GM12865 (cell line): ENCODE data around the gene FAM53B.

Source experiments
- DNase-seq: peaks from one replicate; pipeline ENCODE4 v3.0.0; 2010; ENCODE audit warnings: low read depth
- H3K4me3 ChIP-seq: 2 replicates; pipeline ENCODE4 v1.5.1; 2011; ENCODE audit warnings: mild to moderate bottlenecking, low read depth, low read length, control low read depth
- TF ChIP-seq, protein P1 (sequence below): IDR thresholded peaks from 2 replicates; pipeline ENCODE4 v1.5.1; 2011; ENCODE audit warnings: low read length, control low read depth, low read depth, inconsistent platforms; ENCODE audit not compliant: insufficient read depth; ENCODE audit errors: missing control alignments

Gene FAM53B

DNA sequence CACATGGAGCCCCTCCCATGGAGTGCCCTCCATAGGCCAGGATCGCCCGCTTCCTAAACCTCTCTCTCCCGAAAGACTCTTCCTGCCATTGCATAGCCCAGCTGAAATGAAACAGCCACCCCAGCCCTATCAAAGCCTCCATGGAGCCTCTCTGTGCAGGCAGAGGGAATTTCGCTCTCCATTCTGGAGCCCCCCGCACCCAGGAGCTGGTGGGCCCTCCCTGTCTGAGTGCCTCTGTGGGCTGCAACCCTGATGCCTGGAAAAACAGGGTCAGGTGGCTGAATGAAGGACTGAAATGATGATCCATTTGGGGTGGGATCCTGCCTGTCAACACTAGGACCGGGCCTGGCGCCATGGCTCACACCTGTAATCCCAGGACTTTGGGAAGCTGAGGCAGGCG is 106.4 kb downstream of the FAM53B start:
- TF ChIP-seq, protein P1, sequence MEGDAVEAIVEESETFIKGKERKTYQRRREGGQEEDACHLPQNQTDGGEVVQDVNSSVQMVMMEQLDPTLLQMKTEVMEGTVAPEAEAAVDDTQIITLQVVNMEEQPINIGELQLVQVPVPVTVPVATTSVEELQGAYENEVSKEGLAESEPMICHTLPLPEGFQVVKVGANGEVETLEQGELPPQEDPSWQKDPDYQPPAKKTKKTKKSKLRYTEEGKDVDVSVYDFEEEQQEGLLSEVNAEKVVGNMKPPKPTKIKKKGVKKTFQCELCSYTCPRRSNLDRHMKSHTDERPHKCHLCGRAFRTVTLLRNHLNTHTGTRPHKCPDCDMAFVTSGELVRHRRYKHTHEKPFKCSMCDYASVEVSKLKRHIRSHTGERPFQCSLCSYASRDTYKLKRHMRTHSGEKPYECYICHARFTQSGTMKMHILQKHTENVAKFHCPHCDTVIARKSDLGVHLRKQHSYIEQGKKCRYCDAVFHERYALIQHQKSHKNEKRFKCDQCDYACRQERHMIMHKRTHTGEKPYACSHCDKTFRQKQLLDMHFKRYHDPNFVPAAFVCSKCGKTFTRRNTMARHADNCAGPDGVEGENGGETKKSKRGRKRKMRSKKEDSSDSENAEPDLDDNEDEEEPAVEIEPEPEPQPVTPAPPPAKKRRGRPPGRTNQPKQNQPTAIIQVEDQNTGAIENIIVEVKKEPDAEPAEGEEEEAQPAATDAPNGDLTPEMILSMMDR, result no peak
- DNase-seq, result no peak
- no peak overlapping the region for H3K4me3 ChIP-seq

DNA sequence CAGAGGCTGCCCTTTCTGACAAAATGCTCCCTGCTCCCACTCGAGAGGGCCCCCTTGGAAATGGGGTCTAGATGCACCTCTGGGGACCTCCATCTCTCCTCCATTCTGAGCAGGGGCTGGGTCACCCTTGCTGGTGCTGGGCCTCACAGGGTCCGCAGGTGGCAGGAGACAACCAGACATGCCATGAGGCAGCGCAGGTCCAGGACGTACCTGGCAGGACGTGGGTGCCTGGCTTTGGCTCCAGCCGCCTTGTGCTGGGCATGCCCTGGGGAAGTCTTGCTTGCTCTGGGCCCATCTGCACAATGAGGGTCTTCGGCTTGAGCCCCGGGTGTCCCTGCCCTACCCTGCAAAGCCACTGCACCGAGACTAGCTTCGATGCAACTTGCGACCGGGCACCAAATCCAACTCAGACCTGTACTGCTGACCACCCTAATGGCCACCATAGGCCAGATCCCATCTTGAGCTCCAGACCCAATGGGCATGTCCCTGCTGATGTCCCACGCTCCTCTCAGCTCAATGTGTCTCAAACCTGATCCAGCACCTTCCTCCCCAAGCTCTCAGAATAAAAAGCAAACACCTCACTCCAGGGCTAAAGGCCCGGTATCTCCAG is 107.0 kb downstream of the FAM53B start:
- DNase-seq, result no peak
- H3K4me3 ChIP-seq, result no peak overlapping the region
- TF ChIP-seq, protein P1, result no peak

DNA sequence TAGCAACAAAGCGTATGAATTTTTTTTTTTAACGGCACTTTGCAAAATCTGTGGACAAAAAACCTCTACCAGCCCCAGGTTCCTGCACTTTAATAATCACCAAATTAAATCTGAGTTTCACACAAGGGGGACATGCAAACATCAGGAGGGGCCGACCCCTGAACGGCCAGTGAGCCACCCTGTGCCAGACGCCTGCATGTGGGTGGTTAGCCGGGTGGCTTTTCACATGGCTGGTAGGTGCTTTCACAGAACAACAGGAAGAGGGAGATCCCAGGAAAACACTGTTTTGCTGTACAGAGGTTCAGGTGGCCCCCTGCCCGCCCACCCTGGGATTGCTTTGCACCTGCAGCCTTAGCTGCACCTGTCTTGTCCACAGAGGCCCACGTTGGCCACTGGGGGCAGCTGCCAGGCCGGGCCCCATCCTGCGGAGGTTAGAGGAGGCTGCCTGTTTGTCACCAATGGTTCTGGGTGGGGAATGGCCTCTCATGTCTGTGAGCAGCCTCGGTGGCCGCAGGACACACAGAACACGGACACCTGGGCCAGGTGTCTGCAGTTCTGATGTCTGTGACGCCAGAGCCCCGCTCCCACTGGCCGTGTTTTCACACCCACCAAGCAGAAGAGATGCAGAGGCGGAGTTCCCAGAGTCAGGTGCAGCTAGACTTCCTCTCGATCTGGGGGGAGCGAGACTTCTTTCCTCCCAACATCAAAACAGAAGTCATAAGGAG is 107.7 kb downstream of the FAM53B start:
- no peak overlapping the region for H3K4me3 ChIP-seq
- TF ChIP-seq, protein P1, result peak; percentile 3
- no peak for DNase-seq

DNA sequence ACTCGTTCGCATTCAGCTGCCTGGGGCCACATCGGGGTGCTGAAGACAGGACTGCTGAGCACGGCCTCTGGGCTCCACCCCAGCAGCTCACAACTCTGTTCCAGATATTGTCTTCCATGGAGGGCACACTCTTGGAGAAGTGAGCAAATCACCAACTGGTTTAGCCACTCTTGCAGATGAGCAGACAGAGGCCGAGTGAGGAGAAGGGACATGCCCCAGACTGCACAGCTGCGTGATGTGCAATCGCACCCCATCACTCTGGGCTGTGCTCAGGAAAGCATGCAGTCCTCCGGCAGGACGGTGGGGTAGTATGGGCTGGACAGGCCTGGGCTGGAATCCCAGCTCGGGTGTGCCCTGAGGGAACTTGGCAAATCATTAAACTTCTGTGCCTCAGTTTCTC is 111.6 kb downstream of the FAM53B start:
- TF ChIP-seq, protein P1, result no peak
- H3K4me3 ChIP-seq, result no peak overlapping the region
- no peak for DNase-seq

DNA sequence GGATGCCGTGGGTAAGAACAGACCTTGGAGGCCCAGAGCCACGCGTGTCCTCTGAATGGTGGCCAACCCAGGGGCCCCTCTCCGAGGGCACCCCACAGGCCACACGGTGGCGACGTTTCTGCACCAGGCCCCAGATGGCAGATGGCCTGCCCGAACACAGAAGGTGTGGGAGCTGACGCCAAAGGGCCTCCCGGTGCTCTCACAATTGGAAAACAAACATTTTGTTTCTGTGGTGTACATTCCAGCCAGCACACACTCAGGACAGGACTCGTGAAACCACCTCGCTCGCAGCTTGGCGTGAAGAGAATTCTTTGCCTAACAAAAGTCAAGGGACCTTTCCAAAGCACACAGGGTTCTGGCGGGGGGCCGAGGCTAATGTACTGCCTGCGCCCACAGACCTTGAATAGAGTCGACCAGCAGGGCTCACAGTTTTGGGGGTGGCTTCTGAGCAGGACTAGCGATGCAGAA is 112.1 kb downstream of the FAM53B start:
- H3K4me3 ChIP-seq, result no peak overlapping the region
- no peak for DNase-seq
- TF ChIP-seq, protein P1, result peak; percentile 15

DNA sequence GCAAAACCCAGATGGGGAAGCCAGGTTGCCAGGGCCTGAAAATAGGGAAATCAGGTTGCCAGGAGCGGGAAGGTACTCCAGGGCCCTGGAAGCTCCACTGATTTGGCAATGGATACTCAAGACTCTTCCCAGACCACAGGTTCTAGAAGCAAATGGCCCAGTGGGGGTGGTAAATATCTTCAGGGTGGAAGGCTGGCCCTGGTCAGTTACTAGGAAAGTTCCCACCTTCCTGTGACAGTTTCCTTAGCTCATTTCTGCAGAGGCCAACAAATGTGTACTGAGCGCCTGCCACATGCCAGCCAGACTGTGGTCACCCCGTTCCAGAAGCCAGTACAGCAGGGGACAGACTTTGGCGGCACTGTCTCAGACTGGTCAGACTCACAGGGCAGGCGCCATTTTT is 113.6 kb downstream of the FAM53B start:
- TF ChIP-seq, protein P1, result no peak
- no peak for DNase-seq
- H3K4me3 ChIP-seq, result no peak overlapping the region
